ENCODE data around the gene CFAP251.

GRCh38 chr12:122048151-122048550 lies 129.8 kb downstream of the CFAP251 start:
- TF ChIP-seq CTCF (optimal IDR thresholded peaks at IDR 0.05 in 1 of 3, IDR thresholded peaks at IDR 0.05 in 1 of 3, conservative IDR thresholded peaks at IDR 0.05 in 1 of 3; ENCODE audit: extremely low read depth in 1 of 3, insufficient read depth in 2 of 3, low read length in 3 of 3) (no peak), EZH2 (IDR thresholded peaks at IDR 0.05; ENCODE audit: low read length) (no peak)
